Prostate gland (tissue), 2 donors: ENCODE data around the gene C2orf72. TPM values are rescaled to one million over a fixed set of nuclear protein-coding genes. Genes with fewer than 3 reads are reported as not detected.

Experiments used
- DNase-seq: peaks from one replicate; pipeline ENCODE4 v3.0.0-alpha.2; 2019; ENCODE audit warnings: low spot score
- H3K27ac ChIP-seq, 2 donors: fragments of 200-600 bp; sonication (generic); 2 replicates each; pipeline ENCODE4 v1.5.1; 2017 to 2019
- H3K27me3 ChIP-seq: fragments of 200-600 bp; sonication (generic); replicated peaks from 2 replicates; pipeline ENCODE4 v1.5.1; 2019; ENCODE audit not compliant: insufficient read depth
- H3K36me3 ChIP-seq, 2 donors: fragments of 200-600 bp; sonication (generic); 1 replicate in 1 of 2; 2 replicates in 1 of 2; pipeline versions ENCODE4 v1.5.1 to v1.8.1; 2017 to 2019
- H3K4me1 ChIP-seq: fragments of 200-600 bp; sonication (generic); replicated peaks from 2 replicates; pipeline ENCODE4 v1.5.1; 2019
- H3K4me3 ChIP-seq, 2 donors: fragments of 200-600 bp; sonication (generic); 2 replicates each; pipeline ENCODE4 v1.5.1; 2017 to 2019
- H3K9me3 ChIP-seq: fragments of 200-600 bp; sonication (generic); 2 replicates; pipeline ENCODE4 v1.5.1; 2017
- POLR2A ChIP-seq: fragments of 450-650 bp; IDR thresholded peaks from one replicate; pipeline ENCODE4 v1.6.1; 2016; ENCODE audit warnings: antibody characterized with exemption, mild to moderate bottlenecking
- POLR2AphosphoS5 ChIP-seq: sonication (generic); formaldehyde crosslinking; IDR thresholded peaks from one replicate; pipeline ENCODE4 v1.6.1; 2017; ENCODE audit warnings: antibody characterized with exemption
- WGBS: methylation state at CpG from one replicate; pipeline ENCODE4 v1.1.5; 2018; 5-methylcytosine and 5-hydroxymethylcytosine counted together
- intact Hi-C: fragments of 100-400 bp; cut with DNase I; formaldehyde crosslinking; loops from one replicate; pipeline ENCODE4 v1.14.2; 2022
- total RNA-seq, 2 donors: library from RNA; depleted of rRNA; stranded (reverse); fragments of >200 nt; gene quantifications; one replicate each; pipeline ENCODE4 v1.1.0, GENCODE V29; 2016
- TF ChIP-seq, protein P1 (sequence below), 4 experiments: fragments of 200-600 bp in 2 of 4; fragments of 450-650 bp in 2 of 4; sonication (generic) in 2 of 4; IDR thresholded peaks; 1 replicate in 3 of 4; 2 replicates in 1 of 4; pipeline ENCODE4 v1.5.1; 2016 to 2019; ENCODE audit warnings: antibody characterized with exemption in 4 of 4, mild to moderate bottlenecking in 2 of 4, moderate library complexity in 2 of 4

Gene C2orf72
- total RNA-seq, 2 donors from 2014 or later: 7.2 to 13.0 TPM

DNA sequence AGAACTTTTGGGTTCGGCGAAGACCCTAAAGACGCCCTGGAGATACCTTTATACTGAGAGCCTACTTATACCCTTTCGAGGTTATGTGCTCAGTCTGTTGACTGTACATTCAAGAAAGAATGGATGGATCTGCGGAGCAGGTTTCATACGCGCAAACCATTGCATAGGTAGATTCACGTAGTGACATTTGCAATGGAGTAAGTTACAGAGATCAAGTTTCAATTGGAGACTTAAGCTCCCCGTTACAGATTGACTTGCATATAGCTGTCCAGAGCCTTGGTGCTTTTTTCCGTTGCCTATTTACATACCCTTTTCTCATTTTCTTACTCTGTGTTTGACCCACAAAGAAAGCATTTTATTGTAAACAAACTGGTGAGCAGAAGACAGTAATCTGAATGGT, 20.3 kb downstream of the C2orf72 start:
- no peak for TF ChIP-seq POLR2AphosphoS5
- no peak for TF ChIP-seq POLR2A
- TF ChIP-seq, protein P1, sequence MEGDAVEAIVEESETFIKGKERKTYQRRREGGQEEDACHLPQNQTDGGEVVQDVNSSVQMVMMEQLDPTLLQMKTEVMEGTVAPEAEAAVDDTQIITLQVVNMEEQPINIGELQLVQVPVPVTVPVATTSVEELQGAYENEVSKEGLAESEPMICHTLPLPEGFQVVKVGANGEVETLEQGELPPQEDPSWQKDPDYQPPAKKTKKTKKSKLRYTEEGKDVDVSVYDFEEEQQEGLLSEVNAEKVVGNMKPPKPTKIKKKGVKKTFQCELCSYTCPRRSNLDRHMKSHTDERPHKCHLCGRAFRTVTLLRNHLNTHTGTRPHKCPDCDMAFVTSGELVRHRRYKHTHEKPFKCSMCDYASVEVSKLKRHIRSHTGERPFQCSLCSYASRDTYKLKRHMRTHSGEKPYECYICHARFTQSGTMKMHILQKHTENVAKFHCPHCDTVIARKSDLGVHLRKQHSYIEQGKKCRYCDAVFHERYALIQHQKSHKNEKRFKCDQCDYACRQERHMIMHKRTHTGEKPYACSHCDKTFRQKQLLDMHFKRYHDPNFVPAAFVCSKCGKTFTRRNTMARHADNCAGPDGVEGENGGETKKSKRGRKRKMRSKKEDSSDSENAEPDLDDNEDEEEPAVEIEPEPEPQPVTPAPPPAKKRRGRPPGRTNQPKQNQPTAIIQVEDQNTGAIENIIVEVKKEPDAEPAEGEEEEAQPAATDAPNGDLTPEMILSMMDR (IDR thresholded peaks at IDR 0.05): no peak
- no peaks in the 10 kb centered on the region for H3K9me3 ChIP-seq
- 3% methylated on average over 10 of the region's 10 CpGs for WGBS
- H3K36me3 ChIP-seq: no peaks in the 10 kb centered on the region
- peak overlapping the region; percentile 68 to 69 for H3K4me3 ChIP-seq
- H3K4me1 ChIP-seq: no peaks in the 10 kb centered on the region
- no peak for DNase-seq
- peak overlapping the region in 1 of 2 donors; percentile 87 for H3K27ac ChIP-seq
- intact Hi-C loops: no loop called here
- no peaks in the 10 kb centered on the region for H3K27me3 ChIP-seq

DNA sequence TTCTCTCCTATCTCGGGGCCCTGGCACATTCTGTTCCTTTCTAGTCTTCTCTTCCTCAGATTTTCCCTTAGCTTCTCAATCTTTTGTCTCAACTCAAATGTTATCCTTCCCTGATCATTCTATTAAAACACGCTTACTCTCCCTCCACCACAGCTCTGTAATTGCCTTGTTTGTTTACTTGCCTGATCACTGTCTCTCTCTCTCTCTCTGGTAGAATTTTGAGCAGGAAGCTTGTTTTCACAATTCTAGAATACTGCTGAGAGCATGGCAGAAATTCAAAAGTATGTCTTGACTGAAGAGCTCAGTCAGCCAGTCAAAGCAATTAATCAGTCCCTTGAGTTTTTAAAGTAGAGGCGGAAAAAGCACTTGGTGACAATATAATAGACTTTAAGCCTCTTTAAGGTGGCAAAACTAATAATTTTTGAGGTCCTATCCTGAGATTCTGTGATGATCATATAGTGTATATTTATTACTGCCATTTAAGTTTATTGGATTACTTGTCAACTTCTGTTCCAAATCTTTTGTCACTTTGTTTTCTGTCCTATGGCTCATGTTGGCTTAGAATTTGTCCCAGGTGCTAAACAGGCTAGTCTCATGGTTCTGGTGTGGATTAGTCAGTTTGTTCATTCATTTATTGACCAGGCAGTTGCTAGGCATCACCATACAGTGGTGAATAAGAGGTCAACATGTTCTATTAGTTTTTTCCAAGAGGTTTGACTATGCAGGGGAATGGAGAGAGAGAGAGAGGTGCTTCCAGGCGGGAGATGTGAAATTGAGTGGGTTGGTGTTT, 21.6 kb downstream of the C2orf72 start:
- Histone ChIP-seq H3K9me3 (no peaks in the 10 kb centered on the region), H3K4me3 (no peak overlapping the region), H3K36me3 (peaks cover 0 to 5% of the 10 kb centered on the region in 2 donors), H3K4me1 (no peaks in the 10 kb centered on the region), H3K27ac (no peak overlapping the region), H3K27me3 (no peaks in the 10 kb centered on the region)
- no peak for TF ChIP-seq POLR2A
- TF ChIP-seq, protein P1 (IDR thresholded peaks at IDR 0.05): no peak
- TF ChIP-seq POLR2AphosphoS5: no peak
- intact Hi-C loops: no loop called here
- 73% methylated on average over 4 of the region's 4 CpGs for WGBS
- no peak for DNase-seq

DNA sequence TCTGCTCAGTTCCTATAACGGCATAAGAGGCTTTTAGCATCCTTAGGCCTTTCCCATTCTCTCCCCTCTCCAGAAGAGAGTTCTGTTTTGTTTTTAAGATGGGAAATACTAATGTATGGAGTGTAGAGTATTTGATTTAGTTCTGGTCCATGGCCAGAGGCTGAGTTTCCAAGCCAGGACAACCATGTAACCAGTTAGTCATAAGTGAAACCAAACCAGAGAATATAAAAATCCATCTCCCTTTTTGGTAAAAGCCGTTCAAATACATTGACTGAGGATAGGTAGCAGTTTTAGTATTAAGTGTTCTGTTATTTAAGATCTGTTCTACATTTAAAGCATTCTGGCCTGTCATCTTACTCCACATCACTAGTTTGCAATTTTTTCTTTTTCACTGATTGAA, 22.4 kb downstream of the C2orf72 start:
- H3K4me1 ChIP-seq: no peaks in the 10 kb centered on the region
- H3K27me3 ChIP-seq: no peaks in the 10 kb centered on the region
- TF ChIP-seq, protein P1 (IDR thresholded peaks at IDR 0.05): no peak
- TF ChIP-seq POLR2AphosphoS5: no peak
- no peak for TF ChIP-seq POLR2A
- no peaks in the 10 kb centered on the region for H3K9me3 ChIP-seq
- H3K4me3 ChIP-seq: no peak overlapping the region
- intact Hi-C loops: no loop called here
- H3K27ac ChIP-seq: no peak overlapping the region
- DNase-seq: no peak
- H3K36me3 ChIP-seq: peaks cover 0 to 5% of the 10 kb centered on the region in 2 donors
- WGBS: 83% methylated on average over 2 of the region's 2 CpGs

DNA sequence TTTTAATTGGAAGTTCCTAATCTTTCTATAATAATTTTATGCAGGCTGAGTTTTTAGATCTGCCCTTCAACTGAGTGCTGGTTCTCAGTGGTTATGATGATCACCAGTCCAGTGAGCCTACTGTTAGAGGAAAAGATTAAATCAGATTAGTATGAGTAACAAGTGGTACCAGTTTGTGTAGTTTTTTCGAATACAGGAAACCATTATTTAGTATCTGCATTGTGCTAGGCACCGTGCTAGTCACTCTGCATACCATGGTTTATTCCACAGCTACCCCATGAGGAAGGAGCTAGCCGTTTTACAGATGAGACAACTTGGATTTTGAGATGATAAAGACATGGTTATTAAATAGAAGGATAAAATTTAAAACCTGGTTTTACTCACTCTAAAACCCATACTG, 25.5 kb downstream of the C2orf72 start:
- intact Hi-C loops: no loop called here
- DNase-seq: no peak
- Histone ChIP-seq H3K36me3 (peaks cover 0 to 11% of the 10 kb centered on the region in 2 donors), H3K9me3 (no peaks in the 10 kb centered on the region), H3K27ac (no peak overlapping the region), H3K27me3 (no peaks in the 10 kb centered on the region), H3K4me3 (no peak overlapping the region), H3K4me1 (no peaks in the 10 kb centered on the region)
- TF ChIP-seq, protein P1 (IDR thresholded peaks at IDR 0.05): no peak
- TF ChIP-seq POLR2AphosphoS5: no peak
- TF ChIP-seq POLR2A: no peak
- WGBS: 86% methylated on average over 3 of the region's 3 CpGs

DNA sequence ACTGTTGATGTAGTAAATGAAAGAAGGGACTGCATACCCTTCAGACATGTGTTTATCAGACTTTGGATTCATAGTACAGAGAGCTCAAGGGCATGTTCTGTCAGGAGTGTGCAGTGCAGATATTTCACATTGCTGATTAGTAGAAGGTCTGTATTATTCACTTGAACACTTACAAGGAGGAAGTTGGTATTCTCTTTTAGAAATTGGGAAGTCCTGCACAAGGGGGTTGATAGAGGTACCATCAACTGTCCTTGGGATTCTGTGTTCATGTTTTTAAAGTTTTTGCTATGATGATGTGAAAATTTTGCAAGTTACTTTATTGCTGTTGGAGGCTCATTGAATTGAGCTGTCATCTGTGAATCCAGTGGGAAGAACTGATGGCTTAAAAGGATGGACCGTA, 26.0 kb downstream of the C2orf72 start:
- Histone ChIP-seq H3K36me3 (peaks cover 0 to 11% of the 10 kb centered on the region in 2 donors), H3K27me3 (no peaks in the 10 kb centered on the region), H3K27ac (no peak overlapping the region), H3K4me1 (no peaks in the 10 kb centered on the region), H3K9me3 (no peaks in the 10 kb centered on the region), H3K4me3 (no peak overlapping the region)
- TF ChIP-seq, protein P1 (IDR thresholded peaks at IDR 0.05): no peak
- TF ChIP-seq POLR2AphosphoS5 (no peak), POLR2A (no peak)
- intact Hi-C loops: no loop called here
- no peak for DNase-seq
- WGBS: 91% methylated on average over 1 of the region's 1 CpG
